ENCODE data around the gene FRS3. TPM values are rescaled to one million over a fixed set of nuclear protein-coding genes. Genes with fewer than 3 reads are reported as not detected.

The FRS3 gene
- total and polyA plus RNA-seq, 2 of the 13 experiments (the other 11 are each of a cell fraction or from before 2014, with no cell fraction given), result 3.0 to 7.4 TPM

DNA sequence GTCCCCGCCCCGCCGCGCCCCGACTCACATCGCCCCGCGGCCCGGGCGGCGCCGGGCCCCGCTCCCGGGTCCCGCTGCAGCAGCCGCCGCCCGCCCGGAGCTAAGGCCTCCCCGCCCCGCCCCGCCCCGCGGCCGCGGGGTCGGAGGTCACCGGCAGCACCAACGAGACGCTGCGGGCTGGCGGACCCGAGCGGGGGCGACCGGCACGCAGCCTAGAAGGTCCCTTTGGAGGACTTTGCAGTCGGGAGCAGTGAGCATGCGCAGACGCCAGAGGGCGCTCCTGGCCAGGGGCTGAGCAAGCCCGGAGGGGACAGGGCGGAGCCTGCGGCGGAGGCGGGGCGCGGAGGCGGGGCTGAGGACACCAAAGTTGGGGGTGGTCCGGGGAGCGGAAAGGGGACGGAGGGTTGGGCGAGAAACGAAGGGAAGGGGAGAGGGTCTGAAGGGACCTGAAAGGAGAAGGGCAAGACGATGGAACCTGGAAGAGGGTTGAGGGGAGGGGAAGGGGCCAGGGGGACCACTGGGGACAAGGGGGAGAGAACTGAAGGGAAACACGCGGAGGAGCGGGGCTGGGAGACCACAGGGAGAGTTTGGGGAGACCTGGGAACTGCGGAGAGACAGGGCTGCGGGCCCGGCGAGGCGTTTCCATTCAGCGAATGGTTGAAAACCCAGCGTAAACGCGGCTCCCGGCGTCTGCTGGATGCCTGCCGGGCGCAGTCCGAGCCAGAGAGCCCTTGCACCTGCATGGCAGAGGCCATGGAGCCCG is at the start of gene FRS3 (continued):
- peak; percentile 83 for TF ChIP-seq ZNF143 (CRISPR knock-in tag; IDR thresholded peaks at IDR 0.05)
- TF ChIP-seq ETS1 (CRISPR knock-in tag; IDR thresholded peaks at IDR 0.05), result no peak
- TF ChIP-seq ZFP36L1 (CRISPR knock-in tag; IDR thresholded peaks at IDR 0.05), result 0 out of 2 replicates have a peak, but pooled peaks have one; percentile 62
- peak; percentile 79; the same call in 1 of the 2 replicates for TF ChIP-seq SIN3A (IDR thresholded peaks at IDR 0.05; ENCODE audit: borderline replicate concordance, low read depth, low read length)
- TF ChIP-seq ZSCAN29 (CRISPR knock-in tag; conservative IDR thresholded peaks at IDR 0.05), result peak; percentile 82
- no peak for TF ChIP-seq MBD4 (IDR thresholded peaks at IDR 0.05; ENCODE audit: borderline replicate concordance, low read length)
- TF ChIP-seq FOXK1 (CRISPR knock-in tag; IDR thresholded peaks at IDR 0.05; ENCODE audit: borderline replicate concordance, low read depth), result peak; percentile 74; the same call in 1 of the 2 replicates
- TF ChIP-seq ZNF768 (CRISPR knock-in tag; IDR thresholded peaks at IDR 0.05), result peak; percentile 68; the same call in 1 of the 2 replicates
- no peak; the same call in 1 of the 2 replicates for TF ChIP-seq IRX3 (CRISPR knock-in tag; IDR thresholded peaks at IDR 0.05; ENCODE audit: borderline replicate concordance, low read depth)
- TF ChIP-seq KDM6A (CRISPR knock-in tag; IDR thresholded peaks at IDR 0.05; ENCODE audit: low read depth), result no peak
- no peak for TF ChIP-seq ZNF232 (CRISPR knock-in tag; IDR thresholded peaks at IDR 0.05; ENCODE audit: borderline replicate concordance)
- TF ChIP-seq IKZF5 (CRISPR knock-in tag; IDR thresholded peaks at IDR 0.05), result peak; percentile 94
- peak; percentile 53; the same call in 1 of the 2 replicates for TF ChIP-seq RCOR2 (CRISPR knock-in tag; IDR thresholded peaks at IDR 0.05)
- TF ChIP-seq ZNF550 (CRISPR knock-in tag; IDR thresholded peaks at IDR 0.05; ENCODE audit: borderline replicate concordance), result no peak
- TF ChIP-seq HNRNPLL (IDR thresholded peaks at IDR 0.05; ENCODE audit: low read depth, low read length, poor library complexity, severe bottlenecking), result peak; percentile 83
- peak; percentile 67; the same call in 1 of the 2 replicates for TF ChIP-seq ZNF431 (CRISPR knock-in tag; IDR thresholded peaks at IDR 0.05; ENCODE audit: borderline replicate concordance, low read depth)
- TF ChIP-seq STAT5B (CRISPR knock-in tag; IDR thresholded peaks at IDR 0.05), result 0 out of 2 replicates have a peak, but pooled peaks have one; percentile 63
- TF ChIP-seq MED8 (CRISPR knock-in tag; IDR thresholded peaks at IDR 0.05; ENCODE audit: insufficient replicate concordance), result peak; percentile 52
- TF ChIP-seq YEATS2 (CRISPR knock-in tag; IDR thresholded peaks at IDR 0.05; ENCODE audit: borderline replicate concordance), result peak; percentile 91
- no peak for TF ChIP-seq ZNF549 (CRISPR knock-in tag; IDR thresholded peaks at IDR 0.05)
- TF ChIP-seq ZNF263 (CRISPR knock-in tag; IDR thresholded peaks at IDR 0.05), result no peak
- peak; percentile 68 for TF ChIP-seq PHF21A (CRISPR knock-in tag; IDR thresholded peaks at IDR 0.05)
- TF ChIP-seq ZNF670 (CRISPR knock-in tag; IDR thresholded peaks at IDR 0.05; ENCODE audit: borderline replicate concordance), result no peak
- peak; percentile 72; the same call in 1 of the 2 replicates for TF ChIP-seq ZIK1 (CRISPR knock-in tag; IDR thresholded peaks at IDR 0.05; ENCODE audit: borderline replicate concordance, low read depth)
- TF ChIP-seq THAP8 (CRISPR knock-in tag; IDR thresholded peaks at IDR 0.05; ENCODE audit: borderline replicate concordance), result no peak; the same call in 1 of the 2 replicates
- no peak for TF ChIP-seq POLR2AphosphoS2 (IDR thresholded peaks at IDR 0.05; ENCODE audit: low read depth, low read length)
- no peak for TF ChIP-seq ADNP (CRISPR knock-in tag; IDR thresholded peaks at IDR 0.05)
- TF ChIP-seq ZNF616 (CRISPR knock-in tag; IDR thresholded peaks at IDR 0.05; ENCODE audit: low read depth), result peak; percentile 70; the same call in 1 of the 2 replicates
- no peak for TF ChIP-seq ZNF557 (CRISPR knock-in tag; IDR thresholded peaks at IDR 0.05)
